ENCODE results near the gene APRT.
"Not testable (repeated sequence)": the region's sequence is repeated elsewhere in the genome, so short reads cannot be mapped to it uniquely, and the experiment has no call there.

APRT gene

DNA sequence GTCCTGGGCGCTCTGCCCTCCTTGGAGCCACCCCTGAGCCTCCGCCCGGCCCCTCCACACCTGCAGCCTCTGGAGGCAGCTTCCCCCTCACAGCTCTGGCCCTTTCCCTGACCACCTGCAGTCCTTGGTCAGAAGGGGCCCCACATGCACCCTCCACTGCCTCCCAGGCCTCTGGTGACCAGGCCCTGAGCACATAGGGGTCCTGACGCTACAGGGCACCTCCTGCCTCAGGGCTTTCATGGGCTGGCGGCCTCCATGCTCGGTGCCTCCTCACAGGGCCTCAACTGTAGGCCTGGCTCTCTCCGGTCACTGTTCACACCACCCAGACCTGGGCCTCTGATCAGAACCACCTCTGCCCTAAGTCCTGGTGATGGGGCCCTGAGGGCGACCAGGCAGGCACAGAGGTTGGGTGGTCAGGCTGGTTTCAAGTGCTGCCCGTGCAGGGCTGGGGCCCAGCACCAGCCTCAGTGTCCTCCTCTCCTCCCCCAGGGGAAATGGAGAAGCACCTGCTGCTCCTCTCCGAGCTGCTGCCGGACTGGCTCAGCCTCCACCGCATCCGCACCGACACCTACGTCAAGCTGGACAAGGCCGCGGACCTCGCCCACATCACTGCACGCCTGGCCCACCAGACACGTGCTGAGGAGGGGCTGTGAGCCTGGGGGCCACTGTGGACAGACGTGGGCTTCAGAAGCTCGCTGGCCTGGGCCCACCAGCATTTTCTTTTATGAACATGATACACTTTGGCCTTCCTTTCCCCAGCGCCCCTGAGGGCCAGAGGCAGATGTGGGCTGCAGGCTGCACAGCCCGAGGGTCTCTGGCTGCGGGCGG lies 3.9 kb downstream of the APRT start:
- no peak for DNase-seq (ENCODE audit: low spot score)

DNA sequence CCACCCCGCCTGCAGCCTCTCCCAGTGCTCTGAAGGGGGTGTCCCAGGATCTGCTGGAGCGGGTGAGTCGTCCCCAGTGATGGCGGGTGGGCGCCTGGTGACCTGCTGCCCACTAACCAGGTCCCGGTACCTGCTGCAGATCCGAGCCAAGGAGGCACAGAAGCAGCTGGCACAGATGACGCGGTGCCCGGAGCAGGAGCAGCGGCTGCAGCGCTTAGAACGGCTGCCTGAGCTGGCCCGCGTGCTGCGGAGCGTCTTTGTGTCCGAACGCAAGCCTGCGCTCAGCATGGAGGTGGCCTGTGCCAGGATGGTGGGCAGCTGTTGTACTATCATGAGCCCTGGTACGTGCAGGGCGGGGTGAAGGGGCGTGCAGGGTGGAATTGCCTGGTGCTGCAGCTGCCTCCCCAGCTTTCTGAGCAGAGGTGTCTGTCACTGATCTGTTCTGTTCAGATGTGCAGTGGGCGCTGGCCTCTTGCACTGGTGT lies 4.5 kb downstream of the APRT start:
- DNase-seq (ENCODE audit: low spot score) = no peak

DNA sequence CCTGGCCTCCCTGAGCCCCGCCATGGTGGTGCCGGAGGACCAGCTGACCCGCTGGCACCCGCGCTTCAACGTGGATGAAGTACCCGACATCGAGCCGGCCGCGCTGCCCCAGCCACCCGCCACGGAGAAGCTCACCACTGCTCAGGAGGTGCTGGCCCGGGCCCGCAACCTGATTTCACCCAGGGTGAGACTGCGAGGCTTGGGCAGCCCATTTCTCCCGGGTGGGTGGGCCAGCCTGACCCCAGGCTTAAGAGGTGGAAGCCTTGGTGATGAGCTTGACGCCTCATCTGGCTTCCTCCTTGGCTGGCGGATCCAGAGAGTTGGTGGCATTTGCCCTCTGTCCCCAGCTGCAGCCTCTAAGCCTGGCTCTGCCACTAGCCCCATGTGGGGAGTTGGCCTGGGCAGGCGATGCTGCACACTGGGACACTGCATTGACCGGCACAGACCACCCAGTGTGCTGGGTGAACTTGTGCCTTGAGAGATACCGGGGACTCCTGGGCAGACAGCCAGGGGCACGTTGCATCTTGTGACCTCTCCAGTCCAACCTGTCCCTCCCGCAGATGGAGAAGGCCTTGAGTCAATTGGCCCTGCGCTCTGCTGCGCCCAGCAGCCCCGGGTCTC lies 5.1 kb downstream of the APRT start:
- DNase-seq (ENCODE audit: low spot score) = no peak

DNA sequence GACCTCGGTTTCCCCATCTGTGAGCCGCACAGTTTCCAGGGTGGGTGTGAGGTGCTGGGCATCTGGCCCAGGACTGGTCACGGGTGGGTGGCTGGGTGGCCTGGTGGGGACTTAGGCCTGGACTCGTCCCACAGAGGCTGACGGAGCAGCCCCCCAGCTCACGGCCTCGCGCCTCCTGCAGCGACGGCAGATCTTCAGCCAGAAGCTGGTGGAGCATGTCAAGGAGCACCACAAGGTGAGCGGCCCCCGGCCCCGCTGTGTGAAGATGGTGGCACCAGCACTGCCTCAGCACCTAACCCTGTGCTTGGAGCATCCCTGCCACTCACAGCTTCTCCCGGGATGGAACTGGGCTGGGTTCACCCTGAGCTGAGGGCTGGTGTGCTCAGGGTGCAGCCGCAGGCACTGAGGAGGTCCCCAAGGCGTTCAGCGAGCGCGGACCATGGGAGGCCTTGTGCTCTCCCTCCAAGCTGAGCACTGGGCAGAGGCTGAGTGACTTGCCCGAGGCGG lies 5.8 kb downstream of the APRT start:
- no peak for DNase-seq (ENCODE audit: low spot score)

DNA sequence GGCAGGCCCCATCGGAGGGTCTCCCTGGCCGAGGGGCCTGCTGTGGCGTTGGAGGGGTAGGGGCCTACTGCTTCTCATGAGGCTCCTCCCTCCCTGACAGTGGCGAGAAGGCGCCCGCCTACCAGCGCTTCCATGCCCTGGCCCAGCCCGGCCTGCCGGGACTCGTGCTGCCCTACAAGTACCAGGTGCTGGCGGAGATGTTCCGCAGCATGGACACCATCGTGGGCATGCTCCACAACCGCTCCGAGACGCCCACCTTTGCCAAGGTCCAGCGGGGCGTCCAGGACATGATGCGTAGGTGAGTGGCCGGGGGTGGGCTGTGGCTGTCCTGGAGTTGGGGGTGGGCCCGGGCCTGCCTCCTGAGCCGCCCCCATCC lies 6.4 kb downstream of the APRT start:
- no peak for DNase-seq (ENCODE audit: low spot score)

DNA sequence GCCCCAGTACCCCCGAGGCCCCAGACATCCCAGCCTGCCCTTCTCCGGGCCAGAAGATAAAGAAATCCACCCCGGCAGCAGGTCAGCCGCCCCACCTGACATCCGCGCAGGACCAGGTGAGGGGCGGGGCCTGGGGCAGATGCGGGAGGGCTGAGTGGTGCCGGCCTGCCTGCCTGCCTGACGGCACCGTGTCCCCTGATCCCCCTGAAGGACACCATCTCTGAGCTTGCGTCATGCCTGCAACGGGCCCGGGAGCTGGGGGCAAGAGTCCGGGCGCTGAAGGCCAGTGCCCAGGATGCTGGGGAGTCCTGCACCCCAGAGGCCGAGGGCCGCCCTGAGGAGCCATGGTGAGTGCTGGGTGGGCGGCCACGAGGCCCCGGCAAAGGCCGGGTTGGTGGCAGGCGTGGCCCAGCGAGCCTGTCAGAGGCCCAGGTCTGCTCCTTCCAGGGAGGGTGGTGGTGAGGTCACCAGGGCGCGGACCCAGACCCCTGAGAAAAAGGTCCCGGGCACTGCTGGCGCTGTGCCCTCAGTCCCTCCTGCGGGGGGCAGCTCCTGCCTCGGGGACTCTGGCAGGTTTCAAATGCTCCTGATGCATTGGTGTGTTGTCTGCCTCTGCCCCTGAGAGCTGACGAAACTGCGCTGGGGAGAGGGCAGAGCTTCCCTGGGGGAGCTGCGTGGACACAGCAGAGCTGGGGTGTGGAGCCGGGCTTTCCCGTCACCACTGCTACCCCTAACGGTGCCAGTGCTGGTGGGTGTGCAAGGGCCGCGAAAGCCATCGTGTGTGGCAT lies 7.0 kb downstream of the APRT start:
- DNase-seq (ENCODE audit: low spot score) = no peak

DNA sequence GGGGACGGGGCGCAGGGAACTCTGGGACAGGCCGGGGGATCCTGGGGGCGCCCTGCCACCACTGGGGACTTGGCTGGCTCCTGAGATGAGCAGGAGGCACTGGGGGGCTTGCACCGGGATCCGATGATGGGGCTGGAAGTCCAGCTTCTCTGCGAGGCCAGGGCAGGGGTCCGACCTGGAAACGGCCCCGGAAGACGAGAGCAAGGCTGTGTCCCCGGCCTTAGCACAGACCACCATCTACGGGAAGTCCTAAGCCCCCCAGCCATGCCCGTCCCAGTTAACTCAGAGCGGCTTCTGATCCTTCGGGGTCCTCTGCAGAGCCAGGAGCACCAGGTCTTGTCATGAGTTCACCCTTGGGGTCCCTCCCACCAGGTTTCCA lies 7.6 kb downstream of the APRT start:
- no peak for DNase-seq (ENCODE audit: low spot score)

DNA sequence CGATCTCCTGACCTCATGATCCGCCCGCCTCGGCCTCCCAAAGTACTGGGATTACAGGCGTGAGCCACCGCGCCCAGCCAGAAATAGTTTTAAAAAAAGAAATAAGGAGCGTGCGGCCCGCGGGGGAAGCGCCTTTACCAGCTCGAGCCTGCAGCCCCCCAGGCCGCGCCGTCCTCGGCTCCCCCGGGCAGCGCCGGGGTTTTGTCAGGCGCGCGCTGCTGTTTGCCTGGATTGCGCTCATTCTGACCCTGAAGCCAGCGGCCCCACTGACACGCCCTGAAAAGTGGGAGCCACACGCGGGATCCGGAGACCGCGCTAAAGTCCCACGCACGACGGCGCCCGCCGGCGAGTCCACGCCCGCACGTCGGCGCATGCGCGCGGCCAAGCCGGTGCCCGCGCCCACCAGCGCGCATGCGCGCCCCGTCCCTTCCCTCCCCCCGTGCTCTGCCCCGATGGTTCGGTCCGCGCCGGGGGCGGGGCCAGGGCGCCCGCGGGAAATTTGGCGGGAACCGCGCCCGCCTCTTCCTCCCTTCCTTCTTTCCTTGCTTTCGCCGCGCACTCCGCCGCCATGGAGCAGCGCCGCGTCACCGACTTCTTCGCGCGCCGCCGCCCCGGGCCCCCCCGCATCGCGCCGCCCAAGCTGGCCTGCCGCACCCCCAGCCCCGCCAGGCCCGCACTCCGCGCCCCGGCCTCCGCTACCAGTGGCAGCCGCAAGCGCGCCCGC lies 8.3 kb downstream of the APRT start, which contains the start of gene CDT1:
TSS of gene CDT1 (plus strand) at position 526 of the 724 bp plus-strand sequence. CDS start at position 569, 43 bp downstream.
- DNase-seq (ENCODE audit: low spot score) = peak; percentile 100

DNA sequence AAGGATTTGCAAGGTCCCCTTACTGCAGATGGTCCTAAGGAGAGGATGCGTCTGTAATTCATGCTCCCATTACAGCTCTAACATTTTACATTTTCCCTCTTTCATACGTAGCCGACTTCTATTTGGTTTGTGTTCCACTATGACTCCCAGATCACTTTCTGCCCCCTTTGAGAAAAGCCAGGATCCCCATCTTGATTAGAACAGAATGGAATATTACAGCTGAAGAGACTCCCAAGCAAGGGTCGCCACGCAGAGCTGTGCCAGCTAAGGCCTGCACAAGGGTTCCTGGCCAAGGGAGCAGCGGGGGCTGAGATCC lies 11.5 kb downstream of the APRT start:
- DNase-seq (ENCODE audit: low spot score) = no peak

DNA sequence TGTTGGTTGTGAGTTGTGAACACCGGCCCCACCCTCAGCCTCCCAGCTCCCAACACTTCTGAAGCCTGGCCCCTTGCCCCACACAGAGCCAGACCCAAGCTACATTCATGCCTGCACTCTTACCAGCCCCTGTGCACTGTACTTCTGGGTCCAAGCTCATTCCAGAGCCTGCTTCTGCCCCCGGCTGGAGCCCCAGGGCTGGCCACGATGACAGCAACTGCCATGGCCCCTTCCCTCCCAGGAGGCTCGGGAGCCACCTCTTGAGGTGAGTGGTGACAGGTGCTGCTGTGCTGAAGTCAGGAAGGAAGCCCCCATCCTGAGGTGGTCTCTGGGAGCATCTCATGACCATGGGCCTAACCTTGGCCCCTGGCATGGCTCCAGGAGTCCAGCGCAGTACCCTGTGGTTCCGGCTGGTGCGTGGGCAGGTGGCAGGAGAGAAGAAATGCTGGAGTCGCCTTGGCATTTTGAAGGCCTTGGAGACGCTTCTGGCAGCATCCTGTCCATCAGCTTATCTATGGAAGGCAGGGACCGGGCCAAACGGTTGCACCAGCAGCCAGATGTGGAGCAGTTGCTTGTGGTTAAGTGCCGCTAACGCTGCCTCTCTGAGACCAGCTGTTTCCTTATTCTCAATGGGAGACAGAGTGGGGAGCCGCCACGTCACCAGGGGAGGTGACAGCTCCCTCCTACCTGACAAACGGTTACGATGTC lies 12.0 kb downstream of the APRT start:
- no peak for DNase-seq (ENCODE audit: low spot score)

DNA sequence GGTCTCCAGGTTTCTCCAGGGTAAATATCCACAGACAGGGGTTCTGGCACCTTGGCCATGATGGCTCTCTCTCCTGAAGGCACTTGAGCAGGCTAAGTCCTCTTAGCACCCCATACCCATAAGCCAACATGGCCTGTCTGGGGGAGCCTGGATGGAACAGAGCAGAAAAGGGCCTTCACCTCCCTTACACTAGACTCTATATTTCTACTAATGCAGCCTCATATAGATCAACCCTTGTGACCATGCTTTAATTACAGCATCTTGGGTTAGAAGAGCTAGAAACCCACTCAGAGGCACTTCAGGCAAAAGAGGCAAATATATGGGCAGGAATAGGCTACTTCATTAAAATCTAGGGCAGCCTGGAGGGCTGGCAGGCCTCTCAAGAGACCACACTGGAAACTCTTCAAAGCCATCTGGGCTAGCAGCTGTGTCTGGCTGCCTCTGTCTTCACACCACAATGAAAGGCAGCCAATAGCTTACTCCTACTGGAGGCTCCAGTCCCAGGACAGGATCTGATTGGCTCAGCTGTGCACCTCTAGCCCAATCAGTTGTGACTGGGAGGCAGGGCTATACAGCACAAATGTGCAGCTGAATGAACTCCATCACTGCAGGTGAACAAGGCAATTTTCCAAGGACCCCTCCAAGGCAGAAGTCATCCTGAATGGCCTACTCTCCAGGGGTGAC lies 12.8 kb downstream of the APRT start:
- DNase-seq (ENCODE audit: low spot score) = no peak

DNA sequence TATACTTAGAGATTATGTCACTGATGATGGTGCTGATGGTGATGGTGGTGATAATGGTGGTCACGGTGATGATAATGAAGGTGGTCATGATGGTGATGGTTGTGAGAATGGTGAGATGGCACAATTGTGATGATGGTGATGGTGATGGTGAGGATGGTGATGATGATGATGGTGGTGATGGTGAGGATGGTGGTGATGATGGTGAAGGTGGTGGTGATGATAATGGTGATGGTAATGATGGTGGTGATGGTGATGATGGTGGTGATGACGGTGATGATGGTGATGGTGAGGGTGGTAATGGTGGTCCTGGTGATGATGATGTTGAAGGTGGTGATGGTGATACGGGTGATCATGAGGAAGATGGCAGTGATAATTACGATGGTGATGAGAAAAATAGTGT lies 13.7 kb downstream of the APRT start:
- no peak for DNase-seq (ENCODE audit: low spot score)

DNA sequence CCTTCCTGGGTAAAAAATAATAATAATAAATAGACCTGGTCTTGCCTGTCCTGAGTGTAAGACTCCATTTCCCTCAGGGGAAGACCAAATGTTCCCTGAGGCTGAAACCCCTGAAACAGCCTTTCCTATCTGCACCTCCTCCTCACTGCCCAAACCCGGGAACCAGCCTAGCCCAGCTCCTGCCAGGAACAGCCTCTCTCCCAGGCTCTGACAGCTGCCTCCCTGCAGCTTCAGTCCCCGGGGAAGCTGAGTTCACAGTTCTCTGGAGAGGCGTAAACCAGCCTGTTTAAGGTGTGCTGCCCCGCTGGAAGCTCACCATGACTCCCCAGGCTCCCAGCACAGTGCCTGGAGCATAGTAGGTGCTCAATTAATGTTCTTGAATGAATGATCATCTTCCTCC lies 15.4 kb downstream of the APRT start:
- no peak for DNase-seq (ENCODE audit: low spot score)

DNA sequence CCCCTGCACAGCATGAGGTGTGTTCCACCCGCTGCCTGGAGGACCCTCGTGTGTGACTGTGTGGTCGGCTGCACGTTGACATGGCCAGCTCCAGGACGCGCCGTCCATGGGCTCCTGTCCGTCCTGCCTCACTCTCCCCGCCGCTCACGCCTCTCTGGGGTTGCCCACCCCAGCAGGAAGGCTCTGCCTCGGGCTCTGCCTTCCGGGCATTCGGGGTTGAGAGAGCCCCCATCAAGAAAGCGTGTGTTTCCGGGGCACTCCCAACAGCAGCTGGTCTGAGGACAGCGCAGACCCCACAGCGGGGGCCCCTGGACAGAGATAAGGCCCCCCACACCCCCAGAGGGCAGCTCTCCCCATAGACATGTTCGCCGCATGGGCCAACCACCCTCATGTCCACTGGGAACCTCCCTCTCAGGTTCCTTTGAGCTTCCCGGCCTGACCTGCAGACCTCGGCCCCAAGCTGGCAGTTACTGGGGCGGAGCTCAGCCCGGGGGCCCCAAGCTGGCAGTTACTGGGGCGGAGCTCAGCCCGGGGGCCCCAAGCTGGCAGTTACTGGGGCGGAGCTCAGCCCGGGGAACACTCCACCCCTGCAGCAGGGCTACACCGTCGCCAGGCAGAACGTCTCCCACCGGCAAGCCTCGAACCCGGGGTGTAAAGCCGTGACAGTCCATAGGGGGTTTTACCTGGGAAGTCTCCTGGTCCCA lies 18.3 kb downstream of the APRT start:
- DNase-seq (ENCODE audit: low spot score) = no peak

DNA sequence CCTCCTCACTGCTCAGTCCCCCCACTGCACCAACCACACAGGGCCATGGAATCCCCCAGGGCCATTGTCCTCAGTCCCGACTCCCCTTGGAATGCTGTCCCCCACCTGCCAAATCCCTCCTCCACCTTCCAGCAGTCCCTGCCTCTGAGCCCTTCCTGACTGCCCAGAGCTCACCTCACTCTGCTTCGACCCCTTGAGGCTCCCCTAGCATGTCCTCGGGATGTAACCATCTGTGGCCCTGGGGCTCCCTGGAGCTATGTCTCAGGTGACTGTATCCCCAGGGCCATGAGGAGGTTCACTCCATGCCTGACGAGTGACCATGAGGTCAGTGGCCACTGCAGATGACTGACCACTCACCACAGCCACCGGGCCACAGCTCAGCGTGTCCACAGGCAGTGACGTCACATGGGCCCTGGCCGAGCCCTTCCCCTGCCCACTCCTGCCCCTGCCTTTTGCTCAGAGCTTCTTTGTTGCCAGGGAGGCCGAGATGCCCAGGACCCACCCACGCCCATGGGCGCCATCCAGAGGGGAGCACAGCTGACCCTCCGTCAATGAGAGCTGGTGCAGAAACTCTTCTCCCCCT lies 19.0 kb downstream of the APRT start:
- no peak for DNase-seq (ENCODE audit: low spot score)

DNA sequence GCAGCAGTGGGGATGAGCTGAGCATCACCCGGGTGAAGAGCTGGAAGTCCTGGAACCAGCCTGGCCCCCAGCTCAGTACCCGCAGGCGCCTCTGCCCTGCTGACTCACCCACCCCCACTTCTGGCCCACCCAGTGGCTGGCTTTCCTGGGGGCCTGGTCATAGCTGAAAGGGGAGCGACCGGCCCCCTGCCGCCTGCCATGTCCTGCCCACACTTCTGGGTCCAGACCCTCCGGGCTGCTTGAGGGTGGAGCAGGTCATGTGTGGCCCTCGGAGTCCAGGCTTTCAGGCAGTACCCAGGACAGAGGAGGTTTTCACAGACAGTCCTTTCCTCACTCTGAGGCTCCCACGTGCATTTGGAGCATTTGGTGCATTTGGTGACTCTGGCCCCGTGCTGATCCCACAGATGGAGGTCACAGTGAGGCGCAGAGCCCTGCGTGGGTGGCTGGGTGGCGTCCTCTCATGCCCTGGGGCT lies 19.6 kb downstream of the APRT start:
- no peak for DNase-seq (ENCODE audit: low spot score)

DNA sequence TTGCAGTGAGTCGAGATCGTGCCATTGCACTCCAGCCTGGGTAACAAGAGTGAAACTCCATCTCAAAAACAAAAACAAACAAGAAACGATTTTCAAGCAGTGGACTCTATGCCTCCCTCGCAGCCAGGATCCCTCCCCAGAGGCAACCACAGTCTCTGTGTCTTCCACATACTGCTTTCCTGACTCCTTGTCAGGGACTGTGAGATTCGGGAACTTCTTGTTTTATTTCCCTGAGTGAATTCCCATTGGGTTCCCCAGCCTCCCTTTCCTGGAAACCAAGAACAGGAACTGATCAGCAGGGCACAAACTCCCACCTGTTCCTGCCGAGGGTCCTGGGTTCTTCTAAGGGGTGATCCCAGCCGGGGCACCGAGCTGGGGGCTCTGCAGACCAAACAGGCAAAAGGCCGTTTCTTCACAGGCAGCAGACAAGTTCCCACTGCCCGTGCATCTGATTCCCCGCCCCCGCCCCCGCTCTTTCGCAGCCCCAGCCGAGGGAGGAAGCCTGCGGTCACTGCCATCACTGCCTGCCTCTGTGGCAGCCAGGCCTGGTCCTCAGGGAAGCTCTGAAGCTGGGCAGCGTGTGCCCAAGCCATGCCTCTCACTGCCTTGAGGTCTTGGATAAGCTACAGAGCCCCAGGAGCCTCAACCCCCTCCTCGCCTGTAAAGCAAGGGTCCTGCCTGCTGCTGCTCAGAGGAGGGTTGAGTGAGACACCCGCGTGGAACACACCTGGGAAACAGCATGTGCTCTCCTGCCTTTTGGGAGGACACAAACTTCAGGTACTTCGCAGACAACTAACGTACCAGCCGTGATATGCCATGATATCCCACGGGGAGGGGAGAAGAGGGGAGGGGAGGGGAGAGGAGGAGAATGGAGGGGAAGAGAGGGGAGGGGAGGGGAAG lies 21.2 kb downstream of the APRT start:
- peak; percentile 41 for DNase-seq (ENCODE audit: low spot score)

DNA sequence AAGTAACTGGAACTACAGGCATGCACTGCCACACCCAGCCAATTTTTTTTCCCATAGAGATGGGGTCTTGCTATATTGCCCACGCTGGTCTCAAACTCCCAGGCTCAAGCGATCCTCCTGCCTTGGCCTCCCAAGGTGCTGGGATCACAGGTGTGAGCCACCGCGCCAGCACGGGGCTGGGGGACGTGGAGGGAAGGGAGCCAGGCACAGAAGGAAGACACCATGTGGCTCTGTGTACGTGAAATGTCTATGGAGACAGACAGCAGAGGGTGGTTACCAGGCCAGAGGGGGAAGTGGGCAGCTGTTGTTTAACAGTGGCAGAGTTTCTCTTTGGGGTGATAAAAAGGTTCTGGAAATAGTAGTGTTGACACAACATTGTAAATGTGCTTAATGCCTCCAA lies 22.1 kb downstream of the APRT start:
- DNase-seq (ENCODE audit: low spot score) = no peak

DNA sequence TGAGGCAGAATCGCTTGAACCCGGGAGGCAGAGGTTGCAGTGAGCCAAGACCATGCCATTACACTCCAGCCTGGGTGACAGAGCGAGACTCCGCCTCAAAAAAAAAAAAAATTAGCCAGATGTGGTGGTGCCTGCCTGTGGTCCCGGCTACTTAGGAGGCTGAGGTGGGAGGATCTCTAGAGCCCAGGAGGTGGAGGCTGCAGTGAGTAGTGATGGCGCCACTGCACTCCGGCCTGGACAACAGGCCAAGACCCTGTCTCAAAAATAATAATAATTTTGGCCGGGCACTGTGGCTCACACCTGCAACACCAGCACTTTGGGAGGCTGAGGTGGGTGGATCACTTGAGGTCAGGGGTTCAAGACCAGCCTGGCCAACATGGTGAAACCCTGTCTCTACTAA lies 23.0 kb downstream of the APRT start:
- not testable (repeated sequence) for DNase-seq (ENCODE audit: low spot score)
